GM18867 (cell line): ENCODE data around the gene CIAO2A.
"Not testable (repeated sequence)": the region's sequence is repeated elsewhere in the genome, so short reads cannot be mapped to it uniquely, and the experiment has no call there.

Experiments
- ATAC-seq: cut with Tn5 transposase; IDR thresholded peaks from one replicate; pipeline ENCODE4 v1.9.1; 2021; ENCODE audit warnings: mild to moderate bottlenecking, moderate library complexity; ENCODE audit not compliant: unreplicated experiment

The CIAO2A gene

DNA sequence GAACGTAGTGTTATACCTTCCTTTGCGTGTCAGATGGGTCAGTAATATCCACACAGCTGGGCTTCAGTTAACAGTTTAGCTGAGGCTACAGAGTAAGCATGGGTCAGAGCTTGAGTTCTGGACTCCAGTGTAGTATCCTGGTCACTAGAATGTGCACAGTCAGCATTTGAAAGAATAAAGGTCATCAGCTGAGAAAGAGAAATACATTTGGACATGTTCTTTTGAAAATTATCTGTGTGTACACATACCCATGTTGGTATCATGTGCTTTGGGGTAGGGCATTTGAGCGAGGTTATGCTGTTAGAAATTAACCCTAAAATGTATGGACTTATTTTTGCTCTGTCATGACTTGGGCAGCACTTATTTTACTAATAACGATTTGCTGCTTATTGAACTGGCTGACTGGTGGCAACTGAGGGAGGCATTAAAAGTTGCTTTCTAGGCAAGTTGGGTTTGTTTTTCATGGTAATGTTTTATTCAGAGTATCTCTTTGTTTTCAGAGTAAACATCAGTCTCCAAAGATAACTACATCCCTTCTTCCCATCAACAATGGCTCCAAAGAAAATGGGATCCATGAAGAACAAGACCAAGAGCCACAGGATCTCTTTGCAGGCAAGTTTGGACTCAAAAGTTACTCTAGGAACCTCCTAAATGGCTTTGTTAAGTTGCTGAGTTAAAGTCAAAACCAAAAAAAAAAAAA lies 18.6 kb upstream of the CIAO2A start:
- no peak for ATAC-seq

DNA sequence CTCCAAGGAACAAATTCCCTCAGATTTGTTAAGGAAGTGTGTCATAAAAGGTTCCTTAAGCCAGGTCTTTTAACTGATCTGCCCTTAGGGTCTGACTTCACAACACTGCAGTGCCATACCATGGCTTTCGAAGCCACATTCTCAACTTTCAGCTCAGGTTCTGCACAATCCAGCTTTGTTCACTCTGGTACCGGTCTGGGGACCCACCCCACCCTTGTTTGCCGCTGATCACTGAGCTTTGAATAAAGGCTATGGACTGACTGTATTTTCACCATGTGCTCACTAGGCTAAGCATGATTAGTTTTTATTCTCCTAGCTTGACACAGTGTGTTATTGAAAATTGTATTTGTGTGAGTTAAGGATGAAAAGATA lies 18.0 kb upstream of the CIAO2A start:
- peak; percentile 3 for ATAC-seq

DNA sequence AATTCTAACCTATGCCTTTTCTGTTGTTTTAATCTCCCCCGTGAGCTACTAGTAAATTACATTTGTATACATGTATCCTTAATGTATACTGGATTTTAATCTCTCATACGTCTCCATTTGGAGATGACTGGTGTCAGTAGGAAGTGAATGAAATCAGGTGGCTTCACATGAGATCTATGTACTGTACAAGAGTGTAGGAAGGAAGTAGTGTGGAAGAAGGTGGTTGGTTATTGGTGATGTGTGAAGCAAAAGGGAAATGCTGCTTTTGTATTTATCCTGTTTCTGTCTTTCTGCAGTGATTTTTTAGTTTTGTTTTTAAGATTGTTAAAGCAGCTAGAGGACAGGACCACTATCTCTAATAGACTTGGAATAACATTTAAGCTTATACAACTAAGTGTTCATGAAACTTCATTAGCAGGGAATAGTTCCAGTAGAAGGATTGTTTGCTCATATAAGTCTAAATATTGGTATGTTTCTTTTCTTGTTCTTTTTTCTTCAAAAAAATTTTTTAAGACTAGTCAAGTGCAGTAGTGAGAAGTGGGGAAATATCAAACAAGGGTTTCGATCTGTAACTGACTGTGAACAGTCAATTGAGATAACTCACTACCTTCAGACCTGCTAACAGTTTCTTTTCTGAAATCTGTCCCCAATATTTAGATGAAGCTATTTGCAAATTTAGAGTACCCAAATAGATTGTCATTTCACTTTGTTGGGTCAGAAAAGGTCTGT lies 17.5 kb upstream of the CIAO2A start:
- peak; percentile 54 for ATAC-seq

DNA sequence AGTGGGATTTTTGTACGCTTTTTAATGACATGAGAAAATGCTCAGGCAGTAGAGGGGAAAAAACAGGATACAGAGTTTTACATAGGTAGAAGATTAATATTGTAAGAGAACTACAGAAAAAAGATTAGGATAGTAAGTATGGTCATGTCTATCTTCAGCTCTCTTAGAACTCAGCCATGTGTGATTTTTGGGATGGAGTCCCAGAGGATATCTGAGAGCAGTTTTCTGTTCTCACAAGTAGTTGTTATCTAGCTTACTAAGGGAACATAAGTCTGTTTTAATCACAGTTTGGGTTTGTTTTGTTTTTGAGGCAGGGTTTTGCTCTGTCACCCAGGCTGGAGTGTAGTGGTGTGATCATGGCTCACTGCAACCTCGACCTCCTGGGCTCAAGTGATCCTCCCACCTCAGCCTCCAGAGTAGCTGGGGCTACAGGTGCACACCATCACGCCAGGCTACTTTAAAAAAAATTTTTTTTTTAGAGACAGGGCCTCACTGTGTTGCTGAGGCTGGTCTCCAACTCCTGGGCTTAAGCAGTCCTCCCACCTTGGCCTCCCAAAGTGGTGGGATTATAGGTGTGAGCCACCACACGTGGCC lies 16.6 kb upstream of the CIAO2A start:
- ATAC-seq: peak; percentile 12

DNA sequence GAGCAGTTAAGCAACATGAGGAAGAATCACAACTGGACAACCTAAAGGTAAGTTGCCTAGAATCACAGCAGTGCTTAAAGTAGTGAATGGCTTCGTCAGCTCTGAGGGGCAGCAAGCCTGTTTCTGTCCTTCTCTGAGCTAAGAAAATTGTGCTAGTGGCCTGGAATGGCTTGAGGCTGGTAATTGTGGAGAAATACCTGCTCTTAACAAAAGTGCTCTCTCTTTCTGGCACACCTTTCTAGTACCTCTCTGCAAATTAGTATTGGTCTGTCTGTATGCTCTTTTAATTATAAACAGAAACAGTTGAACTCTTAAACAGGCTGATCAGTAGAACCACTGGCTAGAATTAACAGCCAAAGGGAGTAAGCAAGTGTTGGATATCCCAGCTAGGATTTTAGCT lies 13.7 kb upstream of the CIAO2A start:
- ATAC-seq: no peak

DNA sequence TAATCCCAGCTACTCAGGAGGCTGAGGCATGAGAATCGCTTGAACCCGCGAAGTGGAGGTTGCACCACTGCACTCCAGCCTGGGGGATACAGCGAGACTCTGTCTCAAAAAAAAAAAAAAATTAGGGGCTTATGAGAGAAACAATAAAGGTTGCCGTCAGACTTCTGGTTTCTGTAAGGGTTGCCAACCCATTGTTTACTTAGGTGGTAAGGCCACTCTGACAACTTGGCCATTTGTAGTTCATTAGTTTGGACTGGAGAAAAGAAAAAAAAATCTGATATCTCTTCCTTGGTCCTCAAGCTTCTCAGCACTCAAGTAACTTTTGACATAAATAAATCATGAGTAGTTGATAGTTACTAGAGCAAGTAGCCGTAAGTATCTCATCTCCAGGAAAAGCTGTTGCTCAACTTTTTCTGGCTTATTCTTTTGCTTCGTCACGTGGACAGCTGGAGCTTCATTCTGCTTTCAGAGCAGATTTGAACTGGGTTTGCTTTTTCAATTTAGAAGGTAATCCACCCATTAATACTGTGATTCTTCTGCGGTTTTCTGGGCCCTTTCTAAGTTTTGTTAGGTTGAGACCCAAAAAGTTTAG lies 11.6 kb upstream of the CIAO2A start:
- no peak for ATAC-seq

DNA sequence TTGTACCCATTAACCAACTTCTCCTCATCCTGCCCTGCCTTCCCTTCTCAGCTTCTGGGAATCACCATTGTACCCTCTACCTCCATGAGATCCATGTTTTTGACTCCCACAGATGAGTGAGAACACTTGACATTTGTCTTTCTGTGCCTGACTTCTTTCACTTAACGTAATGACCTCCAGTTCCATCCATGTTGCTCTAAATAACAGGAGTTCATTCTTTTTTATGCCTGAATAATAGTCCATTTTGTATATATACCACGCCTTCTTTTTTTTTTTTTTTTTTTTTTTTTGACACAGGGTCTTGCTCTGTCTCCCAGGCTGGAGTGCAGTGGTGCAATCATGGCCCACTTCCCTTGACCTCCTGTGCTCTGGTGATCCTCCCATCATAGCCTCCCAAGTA lies 8.9 kb upstream of the CIAO2A start:
- ATAC-seq: no peak

DNA sequence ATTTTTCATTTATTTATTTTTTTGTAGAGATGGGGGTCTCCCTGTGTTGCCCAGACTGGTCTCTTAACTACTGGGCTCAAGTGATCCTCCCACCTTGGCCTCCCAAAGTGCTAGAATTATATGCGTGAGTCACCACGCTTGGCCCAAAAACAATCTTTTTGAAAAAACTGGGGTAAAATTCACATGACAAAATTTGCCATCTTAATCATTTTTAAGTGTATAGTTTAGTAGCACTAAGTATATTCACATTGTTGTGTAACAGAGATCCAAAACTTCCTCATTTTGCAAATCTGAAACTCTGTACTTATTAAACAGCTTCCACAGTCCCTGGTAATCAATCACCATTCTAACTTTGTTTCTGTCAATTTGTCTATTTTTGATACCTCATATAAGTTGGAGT lies 7.3 kb upstream of the CIAO2A start:
- no peak for ATAC-seq

DNA sequence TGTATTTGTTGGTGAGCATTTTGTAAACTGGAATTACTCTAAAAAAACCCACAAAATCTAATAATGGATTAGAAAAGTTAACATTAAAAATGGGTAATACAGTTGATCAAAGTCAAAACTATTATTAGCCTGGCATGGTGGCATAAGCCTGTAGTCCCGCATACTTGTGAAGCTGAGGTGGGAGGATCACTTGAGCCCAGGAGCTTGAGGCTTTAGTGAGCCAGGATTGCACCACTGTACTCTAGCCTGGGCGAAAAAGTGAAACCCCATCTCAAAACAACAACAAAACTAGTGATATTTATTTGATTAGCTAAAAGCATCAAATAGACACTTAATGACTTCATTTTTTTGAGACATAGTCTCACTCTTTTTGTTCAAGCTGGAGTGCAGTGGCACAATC lies 5.7 kb upstream of the CIAO2A start:
- ATAC-seq: no peak

DNA sequence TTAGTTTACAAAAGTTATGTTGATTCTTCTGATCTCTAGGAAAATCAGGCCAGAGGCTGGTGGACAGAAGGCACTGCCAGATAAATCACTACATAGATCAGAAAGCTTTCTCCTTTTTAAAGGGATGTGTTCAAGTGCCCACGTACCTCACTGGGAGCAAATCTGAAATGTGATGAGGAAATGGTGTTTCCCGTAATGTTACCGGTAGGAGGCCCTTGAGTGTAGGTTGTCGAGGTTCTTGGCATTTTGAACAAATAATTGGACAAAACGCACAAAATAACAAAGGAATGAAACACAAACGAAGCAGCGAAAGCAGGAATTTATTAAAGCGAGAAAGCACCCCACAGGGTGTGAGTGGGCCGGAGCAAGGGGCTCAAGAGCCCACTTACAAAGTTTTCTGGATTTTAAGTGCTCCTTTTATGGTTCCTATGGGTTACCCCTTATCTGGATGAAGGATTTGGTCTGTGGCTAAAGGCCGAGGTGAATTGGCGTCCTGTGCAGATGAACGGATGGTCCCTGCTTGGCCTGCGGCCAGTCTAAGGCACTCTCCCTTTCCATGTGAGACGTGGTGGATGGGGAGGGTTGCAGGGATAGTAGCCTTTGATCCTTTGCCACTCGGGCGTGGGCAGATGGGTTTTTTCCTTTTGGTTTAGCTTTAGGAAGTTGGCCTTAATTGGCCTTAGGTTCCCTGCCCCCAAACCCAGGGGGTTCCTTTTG lies 3.2 kb upstream of the CIAO2A start:
- no peak for ATAC-seq

DNA sequence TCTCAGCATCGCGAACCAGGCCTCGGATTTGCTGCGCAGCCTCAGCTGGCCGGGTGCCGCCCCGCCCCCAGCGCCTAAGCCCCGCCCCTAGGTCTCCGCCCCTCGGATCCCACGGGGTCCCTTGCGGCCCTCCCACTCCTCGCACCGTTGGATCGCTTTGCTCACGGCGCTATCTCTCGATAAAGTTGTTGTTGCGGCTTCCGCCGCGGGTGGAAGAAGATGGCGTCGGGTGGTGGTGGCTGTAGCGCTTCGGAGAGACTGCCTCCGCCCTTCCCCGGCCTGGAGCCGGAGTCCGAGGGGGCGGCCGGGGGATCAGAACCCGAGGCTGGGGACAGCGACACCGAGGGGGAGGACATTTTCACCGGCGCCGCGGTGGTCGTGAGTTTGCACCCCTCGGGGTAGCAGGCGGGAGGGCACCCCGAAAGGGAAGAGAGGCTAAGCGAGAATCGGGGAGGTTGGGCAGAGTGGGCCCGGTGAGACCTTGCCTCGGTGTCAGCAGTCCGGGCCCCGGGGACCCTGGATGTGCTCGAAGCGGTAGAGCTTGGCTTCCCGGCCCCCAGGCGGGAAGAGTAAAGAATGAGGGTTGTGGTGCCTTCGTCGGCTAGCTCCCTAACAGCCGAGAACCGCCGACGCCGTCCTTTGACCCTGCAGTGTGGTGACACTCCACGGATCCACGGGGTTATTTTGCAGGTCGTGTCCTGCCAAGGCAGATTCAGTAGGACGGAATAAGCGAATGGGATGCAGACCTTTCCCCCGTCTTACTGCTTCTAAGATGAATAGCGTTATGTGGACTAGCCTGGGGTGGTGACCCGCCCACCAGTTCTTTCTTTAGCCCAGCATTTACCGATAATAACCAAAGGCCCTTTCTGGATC lies 2.4 kb upstream of the CIAO2A start, which contains the start of gene SNX1:
Gene SNX1 (plus strand): TSS at position 188 of the 873 bp plus-strand sequence. CDS start 32 bp downstream, at position 220.
- peak; percentile 44 for ATAC-seq

DNA sequence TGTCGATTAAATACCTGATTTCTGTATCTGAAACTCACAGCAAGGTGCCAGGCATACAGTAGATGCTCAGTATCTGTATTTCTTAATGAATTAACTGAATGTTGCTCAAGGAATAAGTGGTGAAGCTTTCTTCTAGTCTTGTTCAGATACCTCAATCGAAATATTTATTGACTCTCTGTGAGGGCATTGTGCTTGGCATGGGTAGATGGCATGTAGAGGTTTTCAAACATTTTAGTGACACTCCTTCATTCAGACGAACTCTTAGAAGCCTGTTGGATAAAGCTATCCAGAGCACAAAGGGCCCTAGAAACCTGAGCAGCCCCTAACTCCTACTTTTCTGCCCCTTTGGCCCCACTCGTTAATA lies 1.8 kb upstream of the CIAO2A start:
- no peak for ATAC-seq

DNA sequence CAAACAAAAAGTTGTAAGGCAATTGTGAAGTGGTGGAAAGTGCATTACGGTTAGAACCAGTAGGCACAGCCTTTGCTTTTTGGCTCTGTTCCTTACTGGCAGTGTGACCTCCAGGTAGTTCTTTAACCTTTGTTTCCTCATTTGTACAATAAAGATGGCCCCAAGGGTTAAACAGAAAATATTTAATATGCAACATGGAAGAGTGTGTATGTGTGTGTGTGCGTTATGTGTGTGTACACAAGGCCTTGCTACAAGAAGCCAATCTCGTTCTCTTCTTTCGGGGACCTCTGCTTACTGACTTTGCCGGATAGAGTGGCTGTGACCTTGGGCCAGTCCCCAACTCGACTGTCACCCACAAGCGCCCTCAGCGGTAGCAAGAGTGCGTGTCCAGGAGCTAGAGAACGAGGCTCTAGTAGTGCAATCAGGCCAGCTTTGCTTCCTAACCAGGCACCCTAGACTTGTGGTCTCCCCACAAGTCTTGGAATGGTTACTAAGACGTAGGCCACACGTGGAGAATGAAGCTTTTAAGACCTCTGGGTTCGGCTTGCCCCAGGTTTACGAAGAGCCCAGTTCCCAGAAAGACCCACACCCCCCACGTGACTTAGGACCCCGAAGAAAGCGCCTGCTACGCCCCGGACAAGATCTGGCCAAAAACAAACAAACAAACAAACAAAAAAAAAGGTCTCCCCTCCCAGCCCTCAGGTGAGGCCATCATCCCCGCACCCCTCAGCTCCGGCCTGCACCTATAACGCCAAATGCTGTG lies 593 bp downstream of the CIAO2A start:
- peak; percentile 28 for ATAC-seq

DNA sequence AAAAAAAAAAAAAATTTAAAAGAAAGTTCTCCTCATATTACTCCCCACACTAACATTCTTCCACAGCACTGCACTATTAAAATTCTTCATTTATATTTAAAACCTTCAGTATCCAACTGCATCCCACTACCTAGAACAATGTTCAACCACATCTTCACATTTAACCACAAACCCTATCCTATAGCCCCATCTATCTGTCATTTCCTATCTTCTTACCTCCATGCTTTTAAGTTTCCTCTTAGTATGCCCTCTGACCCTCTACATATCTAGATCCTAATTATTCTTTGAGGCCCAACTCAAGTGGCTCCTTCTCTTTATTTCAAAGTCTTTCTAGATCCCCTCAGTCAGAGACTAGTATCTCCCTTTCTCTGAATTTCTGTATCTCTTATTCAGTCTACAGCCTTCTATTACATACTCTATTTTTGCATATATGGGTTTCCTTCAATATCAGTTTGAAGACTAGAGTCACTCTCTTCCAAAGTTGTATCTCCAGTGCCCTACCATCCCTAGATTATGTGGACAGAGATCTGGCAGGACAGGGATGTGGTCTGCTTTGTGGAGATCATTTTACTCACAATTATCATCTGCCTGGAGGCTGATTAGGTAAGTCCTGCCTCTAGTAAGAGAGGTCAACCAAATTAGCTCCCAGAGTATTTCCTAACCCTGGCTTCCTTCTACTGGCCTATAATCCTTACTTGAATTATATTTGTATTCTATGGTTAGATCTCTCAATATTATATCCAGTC lies 1.4 kb downstream of the CIAO2A start:
- ATAC-seq: no peak

DNA sequence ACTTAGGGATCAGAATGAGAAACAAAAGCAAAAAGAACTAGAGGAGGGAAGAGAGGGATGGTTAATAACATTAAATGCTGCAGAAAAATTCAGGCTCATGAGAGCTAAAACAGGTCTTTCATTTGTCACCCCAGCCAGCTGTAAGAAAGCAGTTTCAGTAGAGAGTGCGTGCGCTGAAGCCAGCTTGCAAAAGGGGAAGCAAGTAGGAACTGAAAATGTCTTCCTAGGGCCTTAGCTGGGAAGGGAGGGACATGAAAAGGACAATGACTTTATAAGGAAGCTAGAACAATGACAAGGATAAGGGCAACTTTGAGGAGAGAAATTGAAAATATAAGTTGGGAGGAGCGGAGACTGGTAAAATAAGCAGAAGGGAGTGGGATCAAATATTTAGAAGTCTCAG lies 3.1 kb downstream of the CIAO2A start:
- ATAC-seq: no peak

DNA sequence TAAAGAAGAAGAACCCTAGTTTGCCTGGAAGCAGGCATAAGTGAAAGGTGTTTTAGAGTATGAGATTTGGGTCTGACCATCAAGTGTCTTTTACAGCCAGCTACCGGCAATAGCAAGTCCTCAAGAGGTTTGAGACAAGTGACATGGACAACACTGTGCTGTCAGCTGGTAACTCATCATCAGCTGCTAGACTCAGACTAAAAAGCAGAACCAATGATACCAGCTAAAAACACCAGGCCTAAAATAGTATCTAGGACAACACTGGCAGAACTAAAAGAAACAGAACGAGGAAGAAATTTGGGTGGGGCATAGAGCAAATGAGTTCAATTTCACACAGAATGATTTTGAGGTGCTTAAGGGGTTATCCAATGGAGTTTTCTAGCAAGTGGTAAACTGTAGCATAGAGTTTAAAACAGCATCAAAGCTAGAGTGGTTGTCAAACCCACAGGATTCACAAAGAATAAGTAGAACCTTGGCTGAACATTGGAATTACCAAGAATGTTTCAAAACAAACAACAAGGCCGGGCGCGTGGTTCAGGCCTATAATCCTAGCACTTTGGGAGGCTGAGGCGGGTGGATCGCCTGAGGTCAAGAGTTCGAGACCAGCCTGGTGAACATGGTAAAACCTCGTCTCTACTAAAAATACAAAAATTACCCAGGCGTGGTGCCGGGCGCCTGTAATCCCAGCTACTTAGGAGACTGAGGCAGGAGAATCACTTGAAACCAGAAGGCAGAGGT lies 3.9 kb downstream of the CIAO2A start:
- peak; percentile 32 for ATAC-seq

DNA sequence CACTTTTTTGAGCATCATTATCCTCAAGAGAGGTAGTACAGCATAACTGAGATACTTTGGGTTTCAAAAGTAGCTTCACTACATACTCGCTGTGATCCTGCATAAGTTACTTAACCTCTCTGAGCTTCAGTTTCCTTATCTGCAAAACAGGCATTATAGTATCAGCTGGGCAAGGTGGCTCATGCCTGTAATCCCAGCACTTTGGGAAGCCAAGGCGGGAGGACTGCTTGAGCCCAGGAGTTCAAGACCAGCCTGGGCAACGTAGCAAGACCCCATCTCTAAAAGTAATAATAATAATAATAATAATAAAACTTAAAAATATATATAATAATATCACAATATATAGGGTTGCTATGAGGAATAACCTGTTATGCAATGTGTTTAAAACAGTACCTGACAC lies 10.9 kb downstream of the CIAO2A start:
- ATAC-seq: no peak

DNA sequence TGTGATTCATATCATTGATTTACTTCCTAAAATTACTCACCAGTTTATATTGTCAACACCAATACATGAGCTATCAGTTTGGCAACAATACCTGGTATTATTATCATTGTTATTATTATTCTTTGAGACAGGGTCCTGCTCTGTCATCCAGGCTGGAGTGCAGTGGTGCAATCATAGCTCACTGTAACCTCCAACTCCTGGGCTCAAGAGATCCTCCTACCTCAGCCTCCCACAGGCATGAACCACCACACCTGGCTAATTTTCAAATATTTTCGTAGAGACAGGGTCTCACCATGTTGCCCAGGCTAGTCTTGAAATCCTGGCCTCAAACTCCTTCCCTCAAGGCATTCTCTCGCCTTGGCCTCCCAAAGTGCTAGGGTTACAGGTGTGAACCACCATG lies 20.1 kb downstream of the CIAO2A start:
- ATAC-seq: not testable (repeated sequence)
